HuH-7.5 (cell line): Measurements from ENCODE around the gene SCCPDH.

Experiments
- DNase-seq: peaks from one replicate; pipeline ENCODE4 v3.0.0; 2011; ENCODE audit warnings: low spot score

The SCCPDH gene

DNA sequence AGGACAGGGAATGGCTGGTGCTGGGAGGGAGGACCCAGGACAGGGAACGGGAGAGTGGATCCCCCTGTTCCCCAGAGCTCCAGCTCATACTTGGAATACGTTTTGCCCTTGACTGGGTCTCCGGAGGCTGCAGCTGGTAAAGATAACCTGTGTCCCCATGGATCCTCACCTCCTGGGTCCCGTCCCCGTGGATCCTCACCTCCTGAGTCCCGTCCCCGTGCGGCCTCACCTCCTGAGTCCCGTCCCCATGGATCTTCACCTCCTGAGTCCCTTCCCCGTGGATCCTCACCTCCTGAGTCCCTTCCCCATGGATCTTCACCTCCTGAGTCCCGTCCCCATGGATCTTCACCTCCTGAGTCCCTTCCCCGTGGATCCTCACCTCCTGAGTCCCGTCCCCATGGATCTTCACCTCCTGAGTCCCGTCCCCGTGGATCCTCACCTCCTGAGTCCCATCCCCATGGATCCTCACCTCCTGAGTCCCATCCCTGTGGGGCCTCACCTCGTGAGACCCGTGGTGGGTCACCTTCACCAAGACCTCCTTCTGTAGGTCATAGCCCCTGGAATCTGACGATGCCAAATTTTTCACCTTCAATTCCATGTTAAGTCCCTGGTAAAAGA lies 61.4 kb downstream of the SCCPDH start:
- no peak for DNase-seq

DNA sequence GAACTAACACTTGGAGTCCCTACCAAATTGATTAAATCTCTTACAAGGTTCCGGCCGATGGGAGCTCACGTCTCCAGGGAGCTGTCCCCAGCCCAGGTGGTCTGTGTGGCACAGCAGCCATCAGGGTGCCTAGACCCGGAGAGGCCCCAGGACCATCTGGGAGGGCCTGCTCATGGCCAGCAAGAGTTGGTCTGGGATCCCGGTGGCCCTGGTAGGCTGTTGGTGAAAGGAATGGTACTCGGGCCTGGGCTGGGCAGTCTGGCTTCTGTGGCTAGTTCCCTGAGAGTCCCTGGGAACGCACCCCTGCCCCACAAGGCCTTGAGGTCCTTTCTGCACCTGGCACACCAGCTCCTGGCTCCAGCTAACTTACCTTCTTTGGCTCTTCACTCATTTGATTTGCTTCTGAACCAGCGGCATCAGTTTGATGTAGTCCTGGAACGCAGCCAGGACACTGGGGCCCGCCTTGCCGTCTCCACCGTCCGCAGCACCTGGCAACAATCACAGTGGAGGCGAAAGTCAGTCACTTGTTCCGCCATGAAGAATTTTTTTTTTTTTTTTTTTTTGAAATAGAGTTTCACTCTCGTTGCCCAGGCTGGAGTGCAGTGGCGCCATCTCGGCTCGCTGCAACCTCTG lies 62.5 kb downstream of the SCCPDH start:
- DNase-seq = no peak

DNA sequence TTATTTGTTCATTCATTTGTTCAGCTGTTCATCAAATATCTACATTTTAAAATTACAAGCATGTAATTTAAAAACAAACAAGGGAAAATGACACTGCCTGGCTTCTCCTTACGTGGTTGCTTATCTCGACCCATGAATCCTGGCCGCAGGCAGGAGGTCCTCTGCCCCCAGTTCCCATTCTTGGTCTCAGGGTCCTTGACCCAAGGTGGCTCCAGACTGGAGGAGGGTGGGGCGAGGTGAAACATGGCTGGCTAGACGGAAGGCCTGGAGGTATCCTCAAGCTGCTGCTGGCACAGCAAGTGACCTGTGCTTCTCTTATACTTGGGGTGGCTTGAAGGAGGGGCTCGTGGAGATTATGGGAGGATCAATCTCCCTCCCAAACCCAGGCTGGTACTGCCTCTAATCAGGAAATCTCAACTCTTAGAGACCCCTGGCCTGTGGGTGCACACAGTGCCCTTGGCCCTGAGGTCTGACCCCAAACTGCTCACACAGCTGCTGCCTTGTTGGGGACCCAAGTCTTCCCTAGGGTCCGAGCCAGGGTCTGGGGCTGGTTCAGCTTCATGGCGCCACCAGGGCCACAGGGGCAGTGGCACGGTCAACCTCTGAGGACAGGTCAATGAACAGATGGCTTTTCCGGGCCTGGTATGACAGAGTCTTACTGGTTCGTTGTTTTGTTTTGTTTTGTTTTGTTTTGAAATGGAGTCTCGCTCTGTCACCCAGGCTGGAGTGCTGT lies 63.7 kb downstream of the SCCPDH start:
- DNase-seq = no peak

DNA sequence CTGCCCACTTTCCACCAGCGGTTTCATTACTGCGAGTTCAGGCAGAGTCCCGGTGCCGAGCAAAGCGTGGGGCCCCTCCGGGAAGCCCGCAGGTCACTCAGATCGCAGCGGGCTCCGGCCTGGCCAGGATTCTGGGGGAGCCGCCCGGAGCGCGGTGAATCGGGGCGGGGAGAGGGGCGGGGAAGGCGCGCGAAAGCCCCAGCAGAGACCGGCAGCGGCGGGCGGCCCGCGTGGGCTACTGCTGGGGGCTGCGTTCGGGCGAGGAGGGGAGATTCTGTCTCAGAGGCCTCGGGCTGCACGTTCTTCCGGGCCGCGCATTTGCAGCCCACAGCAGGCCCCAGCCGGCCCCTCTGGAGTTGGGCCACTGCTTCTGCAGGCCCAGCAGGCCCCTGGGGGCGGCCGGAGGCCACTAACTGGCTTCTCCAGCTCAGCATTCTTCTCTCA lies 64.7 kb downstream of the SCCPDH start:
- DNase-seq = peak; percentile 45

- no peak for DNase-seq
Measured at GRCh38 chr1:246789454-246790339, 65.5 kb downstream of the SCCPDH start.

GRCh38 chr1:246790364-246790763 lies 66.2 kb downstream of the SCCPDH start:
- DNase-seq = no peak

DNA sequence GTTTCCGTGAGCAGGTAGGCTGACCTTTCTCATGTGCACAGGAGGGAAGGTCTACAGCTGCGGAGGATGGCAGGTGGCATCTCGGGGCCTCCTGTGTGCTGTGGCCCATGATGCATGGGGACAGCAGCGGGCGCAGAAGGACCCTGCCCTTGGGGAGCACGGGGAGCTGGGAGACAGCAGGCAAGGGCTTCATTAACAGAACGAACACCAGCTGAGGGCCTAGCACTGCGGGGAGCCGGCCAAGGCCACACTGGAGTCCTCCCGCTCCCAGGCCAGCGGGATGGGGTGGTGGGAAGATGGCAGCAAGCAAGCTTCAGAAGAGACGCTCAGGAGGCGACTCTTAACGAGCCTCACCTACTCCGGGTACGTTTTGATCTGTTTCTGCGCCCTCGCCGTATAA lies 66.6 kb downstream of the SCCPDH start:
- no peak for DNase-seq

DNA sequence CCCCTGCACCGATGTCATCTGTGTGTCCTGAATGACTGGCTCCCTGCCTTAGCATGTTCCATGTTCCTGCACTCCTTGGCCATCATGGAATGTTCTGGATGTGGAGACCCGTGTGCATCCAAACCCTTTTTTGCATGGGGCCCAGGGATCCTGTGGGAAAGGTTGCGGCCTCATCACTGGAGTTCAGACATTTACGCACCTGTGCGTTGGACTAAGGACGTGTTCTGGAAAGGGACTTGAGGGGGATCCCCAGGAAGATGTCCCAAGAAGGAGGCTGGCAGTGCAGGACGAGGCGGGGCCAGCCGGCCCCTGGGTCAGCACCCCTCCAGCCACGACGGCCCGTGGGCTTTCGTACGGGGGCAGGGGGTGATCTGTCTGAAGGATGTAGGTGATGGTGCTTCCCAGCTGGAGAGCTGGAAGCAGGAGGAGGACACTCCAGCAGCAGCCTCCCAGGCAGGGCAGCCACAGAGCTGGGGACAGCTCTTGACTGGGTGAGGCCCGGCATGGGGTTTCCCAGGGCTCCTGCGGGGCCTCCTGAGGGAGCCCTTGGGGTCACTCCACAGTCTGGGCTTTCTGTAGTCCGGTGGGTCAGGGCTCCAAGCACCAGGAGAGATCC lies 67.2 kb downstream of the SCCPDH start:
- DNase-seq = no peak

DNA sequence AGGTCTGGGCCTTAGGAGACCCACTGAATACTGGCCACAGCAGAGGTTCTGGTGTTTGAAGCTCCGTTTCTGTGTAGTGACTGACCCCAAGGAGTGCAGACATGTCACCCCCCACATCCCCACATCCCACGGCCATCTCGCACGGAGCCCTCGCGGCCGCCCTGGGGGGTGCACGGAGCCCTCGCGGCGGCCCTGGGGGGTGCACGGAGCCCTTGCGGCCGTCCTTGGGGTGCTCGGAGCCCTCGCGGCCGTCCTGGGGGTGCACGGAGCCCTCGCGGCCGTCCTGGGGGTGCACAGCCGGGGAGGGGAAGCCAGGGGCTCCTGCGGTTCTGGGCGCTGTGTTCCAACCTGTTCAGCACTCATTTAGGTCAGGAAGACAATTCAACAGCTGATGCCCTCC lies 68.4 kb downstream of the SCCPDH start:
- no peak for DNase-seq

- no peak for DNase-seq
Measured at GRCh38 chr1:246793356-246793896, 69.2 kb downstream of the SCCPDH start.

- DNase-seq = no peak
Measured at GRCh38 chr1:246794048-246794827, 70.0 kb downstream of the SCCPDH start.

- no peak for DNase-seq
Measured at GRCh38 chr1:246794828-246795671, 70.8 kb downstream of the SCCPDH start.

DNA sequence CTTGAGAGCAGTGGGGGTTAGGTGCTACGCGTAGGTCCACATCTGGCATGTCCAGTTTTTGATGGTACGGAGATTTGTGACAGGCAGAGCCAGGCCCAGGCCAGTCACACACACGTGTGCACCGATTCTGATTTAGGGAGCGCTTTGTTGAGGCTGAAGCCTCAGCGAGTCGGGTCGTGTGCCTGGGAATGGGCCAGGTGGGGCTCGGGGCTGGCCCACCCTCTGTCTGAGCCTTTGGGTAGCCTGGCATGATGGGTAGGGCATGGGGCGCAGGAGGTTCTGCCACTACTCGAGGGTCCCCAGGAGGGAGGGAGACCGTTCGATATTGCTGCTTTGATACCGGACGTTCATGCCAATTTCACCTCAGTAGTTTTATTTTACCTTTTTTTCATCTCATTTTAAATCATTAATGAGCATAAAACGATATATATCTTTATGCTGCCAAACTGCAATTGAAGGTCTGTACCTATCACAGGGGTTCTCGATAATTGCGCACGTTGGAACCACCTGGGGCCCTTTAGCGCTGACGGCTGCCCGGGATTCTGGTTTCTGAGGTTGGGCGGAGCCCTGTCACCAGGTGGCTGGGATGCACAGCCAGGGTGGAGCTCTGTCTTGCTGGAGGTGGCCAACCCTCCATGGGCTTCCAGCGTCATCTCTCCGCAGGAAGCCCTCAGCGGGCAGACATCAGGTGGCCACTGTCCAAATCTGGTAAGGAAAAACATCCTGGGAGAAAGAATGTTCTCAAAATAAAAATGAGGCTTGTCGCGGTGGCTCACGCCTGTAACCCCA lies 71.9 kb downstream of the SCCPDH start:
- DNase-seq = no peak

DNA sequence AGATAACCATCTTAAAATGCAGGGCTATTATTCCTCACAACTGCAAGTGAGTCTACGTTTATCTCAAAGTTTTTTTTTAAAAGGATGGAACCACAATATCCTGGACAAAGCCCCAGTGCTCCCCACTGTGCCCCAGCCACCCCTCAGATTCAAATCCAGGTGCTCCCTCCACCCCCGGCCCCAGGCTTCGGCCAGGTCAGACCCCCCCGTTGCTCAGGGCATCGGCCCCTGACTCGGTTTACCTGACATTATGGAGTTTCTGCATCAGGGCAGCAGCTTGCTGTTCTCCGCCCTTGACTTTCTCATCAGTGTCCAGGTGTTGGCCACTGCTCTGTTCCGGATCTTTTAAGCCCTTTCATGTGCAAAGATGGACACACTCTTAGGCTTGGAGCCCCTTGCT lies 72.9 kb downstream of the SCCPDH start:
- no peak for DNase-seq

GRCh38 chr1:246797597-246797996 lies 73.4 kb downstream of the SCCPDH start:
- DNase-seq = no peak

DNA sequence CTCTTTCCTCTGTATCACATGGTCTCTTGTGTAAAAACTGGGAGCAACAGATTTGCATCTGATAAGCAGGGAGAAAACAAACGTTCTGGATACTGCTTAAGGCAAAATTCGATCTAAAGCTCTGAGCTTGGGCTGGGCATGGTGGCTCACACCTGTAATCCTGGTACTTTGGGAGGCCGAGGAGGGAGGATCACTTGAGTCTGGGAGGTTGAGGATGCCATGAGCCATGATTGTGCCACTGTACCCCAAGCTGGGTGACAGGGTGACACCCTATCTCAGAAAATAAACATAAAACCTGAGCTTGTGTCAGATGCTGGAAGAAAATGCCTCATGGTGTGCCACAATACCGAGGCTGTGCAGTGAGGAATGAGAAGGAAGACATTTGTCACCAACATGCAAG lies 73.9 kb downstream of the SCCPDH start:
- no peak for DNase-seq

DNA sequence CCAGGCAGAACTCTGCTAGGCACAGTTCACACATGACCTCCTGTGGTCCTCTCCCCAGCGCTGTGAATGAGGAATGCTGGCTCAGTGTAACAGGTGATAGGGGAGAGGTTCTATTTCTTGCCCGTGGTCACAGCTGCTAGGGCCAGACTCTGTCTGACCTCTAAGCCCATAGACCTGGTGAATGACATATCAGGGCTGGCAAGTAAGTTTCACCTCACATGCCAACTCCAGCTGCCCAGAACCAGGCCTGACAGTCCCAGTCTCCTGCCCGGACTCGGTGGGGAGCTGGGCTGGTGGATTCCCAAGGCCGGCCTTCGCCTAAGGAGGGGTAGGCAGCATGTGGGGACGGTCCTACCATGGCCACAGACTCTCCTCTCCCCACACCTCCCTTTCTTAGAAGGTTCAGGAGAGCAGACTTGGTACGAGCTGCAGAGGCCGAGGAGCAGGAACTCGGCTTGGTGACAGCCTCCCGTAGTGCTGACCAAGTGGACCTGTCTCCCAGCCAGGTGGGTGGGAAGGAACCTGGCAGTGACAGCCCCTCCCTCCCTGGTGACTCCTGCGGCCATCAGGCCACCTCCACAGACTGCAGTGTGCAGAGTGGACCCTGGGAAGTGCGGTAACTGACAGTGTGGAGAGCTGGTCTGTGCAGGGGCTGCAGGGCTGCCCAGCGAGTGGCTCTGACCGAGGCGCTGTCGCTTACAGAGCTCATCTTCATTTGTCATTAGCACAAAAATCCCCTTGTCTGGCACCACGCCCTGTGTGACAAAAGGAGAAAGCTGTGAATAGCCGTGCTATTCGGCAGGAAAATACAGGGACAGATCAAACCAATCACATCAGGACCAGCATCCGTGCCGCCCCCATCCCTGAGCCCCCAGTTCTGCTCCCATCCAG lies 74.6 kb downstream of the SCCPDH start:
- DNase-seq = no peak

GRCh38 chr1:246800356-246800755 lies 76.1 kb downstream of the SCCPDH start:
- no peak for DNase-seq
